ENCODE data around the gene TSPEAR.

TSPEAR gene

GRCh38 chr21:44450402-44450801 is 261.0 kb downstream of the TSPEAR start:
- no peak for TF ChIP-seq ZFX (IDR thresholded peaks at IDR 0.05; ENCODE audit: borderline replicate concordance)
- TF ChIP-seq, protein P1, sequence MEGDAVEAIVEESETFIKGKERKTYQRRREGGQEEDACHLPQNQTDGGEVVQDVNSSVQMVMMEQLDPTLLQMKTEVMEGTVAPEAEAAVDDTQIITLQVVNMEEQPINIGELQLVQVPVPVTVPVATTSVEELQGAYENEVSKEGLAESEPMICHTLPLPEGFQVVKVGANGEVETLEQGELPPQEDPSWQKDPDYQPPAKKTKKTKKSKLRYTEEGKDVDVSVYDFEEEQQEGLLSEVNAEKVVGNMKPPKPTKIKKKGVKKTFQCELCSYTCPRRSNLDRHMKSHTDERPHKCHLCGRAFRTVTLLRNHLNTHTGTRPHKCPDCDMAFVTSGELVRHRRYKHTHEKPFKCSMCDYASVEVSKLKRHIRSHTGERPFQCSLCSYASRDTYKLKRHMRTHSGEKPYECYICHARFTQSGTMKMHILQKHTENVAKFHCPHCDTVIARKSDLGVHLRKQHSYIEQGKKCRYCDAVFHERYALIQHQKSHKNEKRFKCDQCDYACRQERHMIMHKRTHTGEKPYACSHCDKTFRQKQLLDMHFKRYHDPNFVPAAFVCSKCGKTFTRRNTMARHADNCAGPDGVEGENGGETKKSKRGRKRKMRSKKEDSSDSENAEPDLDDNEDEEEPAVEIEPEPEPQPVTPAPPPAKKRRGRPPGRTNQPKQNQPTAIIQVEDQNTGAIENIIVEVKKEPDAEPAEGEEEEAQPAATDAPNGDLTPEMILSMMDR (IDR thresholded peaks at IDR 0.05): no peak
- no peak overlapping the region for H3K27ac ChIP-seq

- no peak for TF ChIP-seq ZFX (IDR thresholded peaks at IDR 0.05; ENCODE audit: borderline replicate concordance)
- TF ChIP-seq, protein P1 (IDR thresholded peaks at IDR 0.05): no peak
- H3K27ac ChIP-seq: no peak overlapping the region
Observed at GRCh38 chr21:44449473-44450363, 261.7 kb downstream of the TSPEAR start.

- no peak overlapping the region for H3K27ac ChIP-seq
- no peak for TF ChIP-seq ZFX (IDR thresholded peaks at IDR 0.05; ENCODE audit: borderline replicate concordance)
- TF ChIP-seq, protein P1 (IDR thresholded peaks at IDR 0.05): no peak
Observed at GRCh38 chr21:44448651-44449131, 262.7 kb downstream of the TSPEAR start.

All from 22Rv1 (cell line).